HG02763 (cell line): Measurements from ENCODE around the gene WFDC1.

Source experiments
- ATAC-seq: cut with Tn5 transposase; IDR thresholded peaks from one replicate; pipeline ENCODE4 v1.9.1; 2021; ENCODE audit warnings: mild to moderate bottlenecking, moderate library complexity; ENCODE audit not compliant: unreplicated experiment

The WFDC1 gene

GRCh38 chr16:84294531-84295142, at the start of gene WFDC1:
TSS of gene WFDC1 (plus strand) at chr16:84294878. CDS start at chr16:84294972, 94 bp downstream.
- ATAC-seq: no peak

- no peak for ATAC-seq
These were observed 48.6 kb upstream of the WFDC1 start for GRCh38 chr16:84245956-84246678.

GRCh38 chr16:84246679-84247077, 48.0 kb upstream of the WFDC1 start:
- no peak for ATAC-seq

GRCh38 chr16:84247331-84247730, 47.3 kb upstream of the WFDC1 start:
- no peak for ATAC-seq

GRCh38 chr16:84247844-84248243, 46.8 kb upstream of the WFDC1 start:
- no peak for ATAC-seq

- no peak for ATAC-seq
These were observed 42.5 kb upstream of the WFDC1 start for GRCh38 chr16:84252184-84252583.

GRCh38 chr16:84253173-84253572, 41.5 kb upstream of the WFDC1 start:
- no peak for ATAC-seq

- no peak for ATAC-seq
These were observed 40.6 kb upstream of the WFDC1 start for GRCh38 chr16:84254062-84254461.

GRCh38 chr16:84255050-84255810, 39.4 kb upstream of the WFDC1 start:
- ATAC-seq: no peak

- ATAC-seq: no peak
These were observed 36.4 kb upstream of the WFDC1 start for GRCh38 chr16:84258266-84258665.

- ATAC-seq: no peak
These were observed 35.0 kb upstream of the WFDC1 start for GRCh38 chr16:84259691-84260090.

GRCh38 chr16:84260766-84261554, 33.7 kb upstream of the WFDC1 start:
- ATAC-seq: no peak

GRCh38 chr16:84262031-84262430, 32.6 kb upstream of the WFDC1 start:
- ATAC-seq: no peak

- ATAC-seq: no peak
These were observed 31.7 kb upstream of the WFDC1 start for GRCh38 chr16:84262939-84263338.

- no peak for ATAC-seq
These were observed 28.2 kb upstream of the WFDC1 start for GRCh38 chr16:84266451-84266850.

- ATAC-seq: no peak
These were observed 27.3 kb upstream of the WFDC1 start for GRCh38 chr16:84267380-84267779.

- ATAC-seq: no peak
These were observed 26.2 kb upstream of the WFDC1 start for GRCh38 chr16:84268291-84269040.

GRCh38 chr16:84270071-84270470, 24.6 kb upstream of the WFDC1 start:
- ATAC-seq: no peak

- ATAC-seq: no peak
These were observed 24.1 kb upstream of the WFDC1 start for GRCh38 chr16:84270531-84270930.

- ATAC-seq: no peak
These were observed 23.6 kb upstream of the WFDC1 start for GRCh38 chr16:84271037-84271436.
